Thoracic aorta (tissue), 2 donors: ENCODE results near the gene STK39. TPM values are rescaled to one million over a fixed set of nuclear protein-coding genes. Genes with fewer than 3 reads are reported as not detected.

Source experiments
- ATAC-seq: fragments of 150-250 bp; one replicate; pipeline ENCODE4 v1.8.0; 2017; ENCODE audit warnings: low read depth; ENCODE audit not compliant: insufficient number of reproducible peaks, low FRiP score
- DNase-seq: peaks from one replicate; pipeline ENCODE4 v3.0.0-alpha.2; 2020; ENCODE audit warnings: low spot score
- H3K27ac ChIP-seq, 2 donors: fragments of 200-600 bp; sonication (generic); 1 replicate in 1 of 2; 2 replicates in 1 of 2; pipeline ENCODE4 v1.5.1; 2016; ENCODE audit warnings: mild to moderate bottlenecking in 2 of 2, moderate library complexity in 2 of 2
- H3K27me3 ChIP-seq: fragments of 200-600 bp; sonication (generic); replicated peaks from 2 replicates; pipeline ENCODE4 v1.6.0; 2016; ENCODE audit warnings: mild to moderate bottlenecking; ENCODE audit not compliant: insufficient read depth
- H3K36me3 ChIP-seq: fragments of 200-600 bp; sonication (generic); one replicate; pipeline ENCODE4 v1.5.1; 2016
- H3K4me1 ChIP-seq, 2 donors: fragments of 200-600 bp; sonication (generic); 1 replicate in 1 of 2; 2 replicates in 1 of 2; pipeline versions ENCODE4 v1.5.1 to v1.6.0; 2016; ENCODE audit warnings: low read depth in 2 of 2, mild to moderate bottlenecking in 1 of 2; ENCODE audit not compliant: control insufficient read depth in 1 of 2
- H3K4me3 ChIP-seq: fragments of 200-600 bp; sonication (generic); 2 replicates; pipeline ENCODE4 v1.5.1; 2016; ENCODE audit warnings: mild to moderate bottlenecking
- H3K9me3 ChIP-seq: fragments of 200-600 bp; sonication (generic); 2 replicates; pipeline ENCODE4 v1.5.1; 2016
- CTCF ChIP-seq: fragments of 200-600 bp; sonication (generic); IDR thresholded peaks from one replicate; pipeline ENCODE4 v1.5.1; 2019; ENCODE audit warnings: antibody characterized with exemption
- total RNA-seq, 2 donors: library from RNA; depleted of rRNA; stranded (reverse); fragments of >200 nt; gene quantifications; one replicate each; pipeline versions ENCODE4 v1.1.0 to v1.2.3, GENCODE V29; 2016

STK39 gene
- total RNA-seq, 2 donors from 2014 or later = 11.5 to 18.5 TPM

- no peak for DNase-seq
- no peaks in the 10 kb centered on the region for H3K27me3 ChIP-seq
- no peaks in the 10 kb centered on the region for H3K9me3 ChIP-seq
- no peak overlapping the region for H3K4me3 ChIP-seq
- H3K4me1 ChIP-seq = peaks cover 0 to 8% of the 10 kb centered on the region in 2 donors
- no peak overlapping the region for H3K27ac ChIP-seq
- no peak for TF ChIP-seq CTCF
- ATAC-seq = no peak
- H3K36me3 ChIP-seq = peaks cover 3% of the 10 kb centered on the region
These were observed 89.5 kb downstream of the STK39 start for GRCh38 chr2:168157926-168158325.

GRCh38 chr2:168157070-168157469, 90.3 kb downstream of the STK39 start:
- ATAC-seq (no peak), DNase-seq (no peak)
- Histone ChIP-seq H3K36me3 (peaks cover 3% of the 10 kb centered on the region), H3K27me3 (no peaks in the 10 kb centered on the region), H3K4me3 (no peak overlapping the region), H3K27ac (no peak overlapping the region), H3K9me3 (no peaks in the 10 kb centered on the region), H3K4me1 (peaks cover 0 to 8% of the 10 kb centered on the region in 2 donors)
- no peak for TF ChIP-seq CTCF

DNA sequence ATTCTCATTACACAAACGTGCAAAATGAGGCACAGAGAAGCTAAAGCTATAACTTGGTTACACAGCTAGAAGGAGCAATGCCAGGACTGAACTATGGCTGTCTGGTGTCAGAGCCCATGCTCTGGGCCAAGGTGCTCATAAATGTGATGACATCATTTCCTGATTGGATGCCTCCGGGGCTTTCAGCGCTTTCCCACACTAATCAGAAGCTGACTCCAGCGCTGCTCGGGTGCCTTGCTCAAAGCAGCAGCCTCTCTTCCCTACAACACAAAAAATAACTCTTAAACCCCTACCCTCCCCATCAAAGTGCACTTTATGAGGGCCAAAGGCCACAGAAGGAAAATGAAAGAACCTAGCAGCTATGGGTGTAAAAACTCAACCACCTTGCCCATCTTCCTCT, 90.7 kb downstream of the STK39 start:
- TF ChIP-seq CTCF = no peak
- DNase-seq (no peak), ATAC-seq (no peak)
- Histone ChIP-seq H3K36me3 (peaks cover 3% of the 10 kb centered on the region), H3K4me3 (no peak overlapping the region), H3K4me1 (peaks cover 0 to 8% of the 10 kb centered on the region in 2 donors), H3K27ac (no peak overlapping the region), H3K9me3 (no peaks in the 10 kb centered on the region), H3K27me3 (no peaks in the 10 kb centered on the region)

DNA sequence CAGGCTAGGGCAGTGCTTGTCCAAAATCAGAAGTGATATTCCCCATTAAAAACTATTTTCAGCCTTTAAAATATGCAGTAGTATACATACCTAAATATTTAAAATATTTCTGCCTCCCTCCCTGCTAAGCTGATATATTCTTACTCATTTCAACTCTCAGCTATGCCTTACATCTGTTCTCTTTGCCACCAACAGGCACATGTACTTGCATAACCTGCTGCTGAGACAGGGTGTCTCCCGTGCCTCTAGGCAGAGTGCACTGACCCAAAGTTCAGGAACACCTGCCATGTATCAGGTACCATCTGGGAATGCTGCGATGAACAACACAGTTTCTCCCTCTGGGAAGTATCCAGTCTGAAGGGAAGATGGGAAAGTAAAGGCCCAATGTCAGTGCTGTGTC, 91.7 kb downstream of the STK39 start:
- peaks cover 3% of the 10 kb centered on the region for H3K36me3 ChIP-seq
- TF ChIP-seq CTCF = no peak

GRCh38 chr2:168155046-168155445, 92.3 kb downstream of the STK39 start:
- no peaks in the 10 kb centered on the region for H3K27me3 ChIP-seq
- no peak overlapping the region for H3K27ac ChIP-seq
- H3K4me3 ChIP-seq = no peak overlapping the region
- H3K9me3 ChIP-seq = no peaks in the 10 kb centered on the region
- DNase-seq = no peak
- no peak for TF ChIP-seq CTCF
- no peak for ATAC-seq
- H3K36me3 ChIP-seq = peaks cover 3% of the 10 kb centered on the region
- peaks cover 0 to 8% of the 10 kb centered on the region in 2 donors for H3K4me1 ChIP-seq

More for the DNA sequence above, 91.7 kb downstream of the STK39 start:
- DNase-seq (no peak), ATAC-seq (no peak)
- Histone ChIP-seq H3K27ac (no peak overlapping the region), H3K4me3 (no peak overlapping the region), H3K9me3 (no peaks in the 10 kb centered on the region), H3K4me1 (peaks cover 0 to 8% of the 10 kb centered on the region in 2 donors), H3K27me3 (no peaks in the 10 kb centered on the region)
